Measurements from ENCODE around the gene NPEPL1. TPM values are rescaled to one million over a fixed set of nuclear protein-coding genes. Genes with fewer than 3 reads are reported as not detected.

NPEPL1 gene
- total and polyA plus RNA-seq, 2 of the 8 experiments (the other 6 are each of a cell fraction or from before 2014, with no cell fraction given), result 12.4 to 26.8 TPM

DNA sequence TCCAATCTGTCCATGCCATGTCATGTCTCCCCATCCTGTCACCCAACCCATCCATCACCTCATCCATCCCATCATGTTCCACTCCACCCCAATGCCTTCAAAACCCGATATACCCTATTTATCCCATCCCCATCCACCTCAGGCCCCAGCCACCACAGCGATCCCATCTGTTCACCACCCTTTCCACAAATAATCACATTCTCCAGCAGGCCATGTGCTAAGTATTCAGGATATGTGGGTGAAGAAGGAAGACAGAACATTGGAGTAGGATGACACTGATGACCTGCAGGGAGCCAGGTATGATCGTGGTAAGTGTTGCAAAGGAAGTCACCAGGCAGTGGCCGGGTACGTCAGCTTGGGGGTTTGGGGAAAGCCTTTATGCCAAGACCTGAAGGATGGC is 48.8 kb downstream of the NPEPL1 start (continued):
- TF ChIP-seq, protein P1, sequence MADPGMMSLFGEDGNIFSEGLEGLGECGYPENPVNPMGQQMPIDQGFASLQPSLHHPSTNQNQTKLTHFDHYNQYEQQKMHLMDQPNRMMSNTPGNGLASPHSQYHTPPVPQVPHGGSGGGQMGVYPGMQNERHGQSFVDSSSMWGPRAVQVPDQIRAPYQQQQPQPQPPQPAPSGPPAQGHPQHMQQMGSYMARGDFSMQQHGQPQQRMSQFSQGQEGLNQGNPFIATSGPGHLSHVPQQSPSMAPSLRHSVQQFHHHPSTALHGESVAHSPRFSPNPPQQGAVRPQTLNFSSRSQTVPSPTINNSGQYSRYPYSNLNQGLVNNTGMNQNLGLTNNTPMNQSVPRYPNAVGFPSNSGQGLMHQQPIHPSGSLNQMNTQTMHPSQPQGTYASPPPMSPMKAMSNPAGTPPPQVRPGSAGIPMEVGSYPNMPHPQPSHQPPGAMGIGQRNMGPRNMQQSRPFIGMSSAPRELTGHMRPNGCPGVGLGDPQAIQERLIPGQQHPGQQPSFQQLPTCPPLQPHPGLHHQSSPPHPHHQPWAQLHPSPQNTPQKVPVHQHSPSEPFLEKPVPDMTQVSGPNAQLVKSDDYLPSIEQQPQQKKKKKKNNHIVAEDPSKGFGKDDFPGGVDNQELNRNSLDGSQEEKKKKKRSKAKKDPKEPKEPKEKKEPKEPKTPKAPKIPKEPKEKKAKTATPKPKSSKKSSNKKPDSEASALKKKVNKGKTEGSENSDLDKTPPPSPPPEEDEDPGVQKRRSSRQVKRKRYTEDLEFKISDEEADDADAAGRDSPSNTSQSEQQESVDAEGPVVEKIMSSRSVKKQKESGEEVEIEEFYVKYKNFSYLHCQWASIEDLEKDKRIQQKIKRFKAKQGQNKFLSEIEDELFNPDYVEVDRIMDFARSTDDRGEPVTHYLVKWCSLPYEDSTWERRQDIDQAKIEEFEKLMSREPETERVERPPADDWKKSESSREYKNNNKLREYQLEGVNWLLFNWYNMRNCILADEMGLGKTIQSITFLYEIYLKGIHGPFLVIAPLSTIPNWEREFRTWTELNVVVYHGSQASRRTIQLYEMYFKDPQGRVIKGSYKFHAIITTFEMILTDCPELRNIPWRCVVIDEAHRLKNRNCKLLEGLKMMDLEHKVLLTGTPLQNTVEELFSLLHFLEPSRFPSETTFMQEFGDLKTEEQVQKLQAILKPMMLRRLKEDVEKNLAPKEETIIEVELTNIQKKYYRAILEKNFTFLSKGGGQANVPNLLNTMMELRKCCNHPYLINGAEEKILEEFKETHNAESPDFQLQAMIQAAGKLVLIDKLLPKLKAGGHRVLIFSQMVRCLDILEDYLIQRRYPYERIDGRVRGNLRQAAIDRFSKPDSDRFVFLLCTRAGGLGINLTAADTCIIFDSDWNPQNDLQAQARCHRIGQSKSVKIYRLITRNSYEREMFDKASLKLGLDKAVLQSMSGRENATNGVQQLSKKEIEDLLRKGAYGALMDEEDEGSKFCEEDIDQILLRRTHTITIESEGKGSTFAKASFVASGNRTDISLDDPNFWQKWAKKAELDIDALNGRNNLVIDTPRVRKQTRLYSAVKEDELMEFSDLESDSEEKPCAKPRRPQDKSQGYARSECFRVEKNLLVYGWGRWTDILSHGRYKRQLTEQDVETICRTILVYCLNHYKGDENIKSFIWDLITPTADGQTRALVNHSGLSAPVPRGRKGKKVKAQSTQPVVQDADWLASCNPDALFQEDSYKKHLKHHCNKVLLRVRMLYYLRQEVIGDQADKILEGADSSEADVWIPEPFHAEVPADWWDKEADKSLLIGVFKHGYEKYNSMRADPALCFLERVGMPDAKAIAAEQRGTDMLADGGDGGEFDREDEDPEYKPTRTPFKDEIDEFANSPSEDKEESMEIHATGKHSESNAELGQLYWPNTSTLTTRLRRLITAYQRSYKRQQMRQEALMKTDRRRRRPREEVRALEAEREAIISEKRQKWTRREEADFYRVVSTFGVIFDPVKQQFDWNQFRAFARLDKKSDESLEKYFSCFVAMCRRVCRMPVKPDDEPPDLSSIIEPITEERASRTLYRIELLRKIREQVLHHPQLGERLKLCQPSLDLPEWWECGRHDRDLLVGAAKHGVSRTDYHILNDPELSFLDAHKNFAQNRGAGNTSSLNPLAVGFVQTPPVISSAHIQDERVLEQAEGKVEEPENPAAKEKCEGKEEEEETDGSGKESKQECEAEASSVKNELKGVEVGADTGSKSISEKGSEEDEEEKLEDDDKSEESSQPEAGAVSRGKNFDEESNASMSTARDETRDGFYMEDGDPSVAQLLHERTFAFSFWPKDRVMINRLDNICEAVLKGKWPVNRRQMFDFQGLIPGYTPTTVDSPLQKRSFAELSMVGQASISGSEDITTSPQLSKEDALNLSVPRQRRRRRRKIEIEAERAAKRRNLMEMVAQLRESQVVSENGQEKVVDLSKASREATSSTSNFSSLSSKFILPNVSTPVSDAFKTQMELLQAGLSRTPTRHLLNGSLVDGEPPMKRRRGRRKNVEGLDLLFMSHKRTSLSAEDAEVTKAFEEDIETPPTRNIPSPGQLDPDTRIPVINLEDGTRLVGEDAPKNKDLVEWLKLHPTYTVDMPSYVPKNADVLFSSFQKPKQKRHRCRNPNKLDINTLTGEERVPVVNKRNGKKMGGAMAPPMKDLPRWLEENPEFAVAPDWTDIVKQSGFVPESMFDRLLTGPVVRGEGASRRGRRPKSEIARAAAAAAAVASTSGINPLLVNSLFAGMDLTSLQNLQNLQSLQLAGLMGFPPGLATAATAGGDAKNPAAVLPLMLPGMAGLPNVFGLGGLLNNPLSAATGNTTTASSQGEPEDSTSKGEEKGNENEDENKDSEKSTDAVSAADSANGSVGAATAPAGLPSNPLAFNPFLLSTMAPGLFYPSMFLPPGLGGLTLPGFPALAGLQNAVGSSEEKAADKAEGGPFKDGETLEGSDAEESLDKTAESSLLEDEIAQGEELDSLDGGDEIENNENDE (IDR thresholded peaks at IDR 0.05; ENCODE audit: insufficient replicate concordance, low read length), result no peak
- no peak for TF ChIP-seq SP4 (IDR thresholded peaks at IDR 0.05; ENCODE audit: low read length)
- TF ChIP-seq RNF2 (IDR thresholded peaks at IDR 0.05; ENCODE audit: borderline replicate concordance, low read depth, low read length, missing control alignments, poor library complexity, severe bottlenecking), result no peak
- no peak for TF ChIP-seq HDAC2 (IDR thresholded peaks at IDR 0.05; ENCODE audit: borderline replicate concordance in 1 of 2, low read depth in 2 of 2, low read length in 2 of 2)
- TF ChIP-seq SP1 (IDR thresholded peaks at IDR 0.05; ENCODE audit: low read depth, low read length), result no peak

Measured in H1 (cell line).